Stomach (tissue), 4 donors: ENCODE measurements around the gene INTS12.

Experiments
- CTCF ChIP-seq, 7 experiments: fragments of 450-650 bp in 4 of 7; fragments of 200-600 bp in 3 of 7; sonication (generic) in 3 of 7; IDR thresholded peaks; one replicate each; pipeline ENCODE4 v1.5.1; 2016 to 2019; ENCODE audit warnings: antibody characterized with exemption in 7 of 7, control low read depth in 2 of 7, mild to moderate bottlenecking in 1 of 7
- EP300 ChIP-seq: sonication (generic); formaldehyde crosslinking; IDR thresholded peaks from one replicate; pipeline ENCODE4 v1.6.1; 2017; ENCODE audit warnings: antibody characterized with exemption
- POLR2A ChIP-seq, 4 donors: fragments of 450-650 bp; IDR thresholded peaks; one replicate each; pipeline ENCODE4 v1.6.1; 2016; ENCODE audit warnings: antibody characterized with exemption in 4 of 4, control low read depth in 2 of 4, mild to moderate bottlenecking in 1 of 4, moderate library complexity in 1 of 4
- POLR2AphosphoS5 ChIP-seq, 3 donors: sonication (generic); formaldehyde crosslinking; IDR thresholded peaks; one replicate each; pipeline ENCODE4 v1.6.1; 2016; ENCODE audit warnings: antibody characterized with exemption in 3 of 3

DNA sequence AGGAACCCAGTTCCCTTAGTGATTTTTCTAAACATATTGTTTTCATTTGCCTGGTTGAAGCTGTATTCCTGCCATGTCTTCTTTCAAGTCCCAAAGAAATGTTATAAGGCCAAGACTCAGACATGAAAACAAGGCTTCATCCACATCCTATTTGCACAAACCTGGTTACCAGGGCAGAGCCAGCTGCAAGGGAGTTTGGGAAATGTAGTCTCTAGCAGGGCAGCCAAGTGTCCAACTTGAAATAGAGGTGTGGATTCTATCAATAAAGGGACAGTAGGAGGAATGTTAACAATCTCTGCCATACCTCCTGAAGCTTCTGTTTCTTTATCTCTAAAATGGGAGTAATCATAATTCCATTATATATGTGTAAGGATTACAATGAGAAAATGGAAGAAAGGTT, 56.6 kb downstream of the INTS12 start:
- TF ChIP-seq CTCF (IDR thresholded peaks at IDR 0.05) (no peak), POLR2A (IDR thresholded peaks at IDR 0.05) (no peak), POLR2AphosphoS5 (IDR thresholded peaks at IDR 0.05) (no peak), EP300 (no peak)
